CD4-positive, CD25-positive, alpha-beta regulatory T cell (primary cell): ENCODE measurements around the gene BLTP2. TPM values are rescaled to one million over a fixed set of nuclear protein-coding genes. Genes with fewer than 3 reads are reported as not detected.

Source experiments
- ATAC-seq, 2 donors: fragments of 150-1000 bp; cut with Tn5 transposase; one replicate each; pipeline ENCODE4 v1.10.0; 2021; ENCODE audit warnings: low read depth in 2 of 2, moderate number of reproducible peaks in 2 of 2, moderate library complexity in 1 of 2
- DNase-seq, 3 donors: peaks; one replicate each; pipeline versions ENCODE4 v3.0.0 to v3.0.0-alpha.2; 2012 to 2022; ENCODE audit warnings: mixed read lengths in 1 of 3
- H3K27ac ChIP-seq: one replicate; pipeline ENCODE4 v1.7.0; 2013; ENCODE audit warnings: mild to moderate bottlenecking, low read length; ENCODE audit not compliant: insufficient read depth, poor library complexity, severe bottlenecking
- H3K27me3 ChIP-seq: one replicate; pipeline ENCODE4 v1.7.0; 2013; ENCODE audit warnings: low read length; ENCODE audit not compliant: control insufficient read depth, insufficient read depth
- H3K36me3 ChIP-seq: one replicate; pipeline ENCODE4 v1.7.0; 2013; ENCODE audit warnings: mild to moderate bottlenecking, low read length, moderate library complexity; ENCODE audit not compliant: control insufficient read depth, insufficient read depth
- H3K4me1 ChIP-seq: 2 replicates; pipeline ENCODE4 v1.7.0; 2013; ENCODE audit warnings: mild to moderate bottlenecking, low read length; ENCODE audit not compliant: insufficient read depth, control insufficient read depth, poor library complexity, severe bottlenecking
- H3K4me3 ChIP-seq: one replicate; pipeline ENCODE4 v1.7.0; 2013; ENCODE audit warnings: low read depth, mild to moderate bottlenecking, low read length, moderate library complexity
- H3K9me3 ChIP-seq, 2 experiments: 1 replicate in 1 of 2; 2 replicates in 1 of 2; pipeline ENCODE4 v1.7.0; 2013; ENCODE audit warnings: low read length in 2 of 2, mild to moderate bottlenecking in 1 of 2, moderate library complexity in 1 of 2; ENCODE audit not compliant: control insufficient read depth in 2 of 2
- H3K27ac Mint-ChIP-seq, 3 donors: one replicate each; pipeline ENCODE4 v1.8.0; 2020 to 2022; ENCODE audit warnings: mild to moderate bottlenecking in 3 of 3, mixed read lengths in 3 of 3, moderate library complexity in 2 of 3
- H3K27me3 Mint-ChIP-seq: one replicate; pipeline ENCODE4 v1.8.0; 2022; ENCODE audit warnings: mild to moderate bottlenecking, mixed read lengths
- H3K36me3 Mint-ChIP-seq: one replicate; pipeline ENCODE4 v1.8.0; 2020; ENCODE audit warnings: mixed read lengths
- H3K4me1 Mint-ChIP-seq, 4 donors: one replicate each; pipeline ENCODE4 v1.8.0; 2020 to 2022; ENCODE audit warnings: mixed read lengths in 4 of 4, mild to moderate bottlenecking in 1 of 4
- H3K4me3 Mint-ChIP-seq, 4 donors: one replicate each; pipeline ENCODE4 v1.8.0; 2020 to 2022; ENCODE audit warnings: mild to moderate bottlenecking in 4 of 4, mixed read lengths in 4 of 4, moderate library complexity in 3 of 4
- H3K9me3 Mint-ChIP-seq, 7 donors: one replicate each; pipeline ENCODE4 v1.8.0; 2020 to 2022; ENCODE audit warnings: mixed read lengths in 7 of 7, mild to moderate bottlenecking in 3 of 7, moderate library complexity in 2 of 7
- polyA plus RNA-seq, 4 donors: library from polyadenylated mRNA; unstranded; fragments of 300-500 nt; fragmentation: Illumina TruSeq; gene quantifications; one replicate each; pipeline ENCODE4 v1.2.3, GENCODE V29; 2021
- total RNA-seq: library from RNA; stranded (reverse); gene quantifications from one replicate; pipeline ENCODE4 v1.2.3, GENCODE V29; 2022

BLTP2 gene
- total and polyA plus RNA-seq, 5 donors from 2014 or later = 30.7 to 149 (median 34.4) TPM

- Mint-ChIP-seq H3K27ac (peak overlapping the region in 1 of 3 donors; percentile 5), H3K36me3 (peaks cover 56% of the 10 kb centered on the region), H3K4me3 (peak overlapping the region in 1 of 4 donors; percentile 34), H3K9me3 (no peaks in the 10 kb centered on the region), H3K27me3 (no peaks in the 10 kb centered on the region), H3K4me1 (peaks cover 0 to 8% (median 4%) of the 10 kb centered on the region in 4 donors)
- H3K27me3 ChIP-seq = no peaks in the 10 kb centered on the region
- ATAC-seq (no peak), DNase-seq (peak in 2 of 3 donors; percentile 2 to 40)
- H3K36me3 ChIP-seq = peaks cover 90% of the 10 kb centered on the region
- no peak overlapping the region for H3K27ac ChIP-seq
- H3K4me1 ChIP-seq = no peaks in the 10 kb centered on the region
- no peak overlapping the region for H3K4me3 ChIP-seq
- no peaks in the 10 kb centered on the region for H3K9me3 ChIP-seq
Measured at GRCh38 chr17:28675980-28676379, 31.0 kb upstream of the BLTP2 start.

GRCh38 chr17:28675490-28675889, 30.5 kb upstream of the BLTP2 start:
- Mint-ChIP-seq H3K4me1 (peaks cover 0 to 10% (median 5%) of the 10 kb centered on the region in 4 donors), H3K27me3 (no peaks in the 10 kb centered on the region), H3K36me3 (peaks cover 58% of the 10 kb centered on the region), H3K27ac (no peak overlapping the region), H3K4me3 (no peak overlapping the region), H3K9me3 (no peaks in the 10 kb centered on the region)
- Histone ChIP-seq H3K4me1 (no peaks in the 10 kb centered on the region), H3K36me3 (peaks cover 88% of the 10 kb centered on the region), H3K9me3 (no peaks in the 10 kb centered on the region), H3K4me3 (no peak overlapping the region), H3K27ac (no peak overlapping the region), H3K27me3 (no peaks in the 10 kb centered on the region)
- ATAC-seq (no peak), DNase-seq (no peak)

GRCh38 chr17:28669918-28670317, 25.0 kb upstream of the BLTP2 start:
- H3K27ac ChIP-seq = no peak overlapping the region
- no peak overlapping the region for H3K4me3 ChIP-seq
- no peaks in the 10 kb centered on the region for H3K27me3 ChIP-seq
- peaks cover 70% of the 10 kb centered on the region for H3K36me3 ChIP-seq
- Mint-ChIP-seq H3K36me3 (peaks cover 44% of the 10 kb centered on the region), H3K27ac (peak overlapping the region in 1 of 3 donors; percentile 23), H3K4me3 (no peak overlapping the region), H3K9me3 (no peaks in the 10 kb centered on the region), H3K4me1 (peaks cover 2 to 35% (median 30%) of the 10 kb centered on the region in 4 donors), H3K27me3 (no peaks in the 10 kb centered on the region)
- H3K9me3 ChIP-seq = no peaks in the 10 kb centered on the region
- DNase-seq (no peak), ATAC-seq (no peak)
- peaks cover 9% of the 10 kb centered on the region for H3K4me1 ChIP-seq

- Mint-ChIP-seq H3K27ac (peak overlapping the region in 2 of 3 donors; percentile 6 to 70), H3K9me3 (no peaks in the 10 kb centered on the region), H3K4me1 (peaks cover 18 to 51% (median 47%) of the 10 kb centered on the region in 4 donors), H3K36me3 (peaks cover 30% of the 10 kb centered on the region), H3K27me3 (no peaks in the 10 kb centered on the region), H3K4me3 (no peak overlapping the region)
- no peak for ATAC-seq
- Histone ChIP-seq H3K27me3 (no peaks in the 10 kb centered on the region), H3K9me3 (no peaks in the 10 kb centered on the region), H3K27ac (no peak overlapping the region), H3K4me1 (peaks cover 22% of the 10 kb centered on the region), H3K4me3 (peak overlapping the region; percentile 3), H3K36me3 (peaks cover 52% of the 10 kb centered on the region)
- DNase-seq = no peak
Measured at GRCh38 chr17:28667870-28668269, 22.9 kb upstream of the BLTP2 start.

GRCh38 chr17:28665994-28666393, 21.0 kb upstream of the BLTP2 start:
- Histone ChIP-seq H3K4me1 (peaks cover 35% of the 10 kb centered on the region), H3K36me3 (peaks cover 36% of the 10 kb centered on the region), H3K27ac (no peak overlapping the region), H3K4me3 (no peak overlapping the region), H3K27me3 (no peaks in the 10 kb centered on the region), H3K9me3 (no peaks in the 10 kb centered on the region)
- no peak for DNase-seq
- H3K36me3 Mint-ChIP-seq = peaks cover 18% of the 10 kb centered on the region
- peaks cover 24 to 64% (median 55%) of the 10 kb centered on the region in 4 donors for H3K4me1 Mint-ChIP-seq
- peak overlapping the region in 1 of 3 donors; percentile 11 for H3K27ac Mint-ChIP-seq
- no peaks in the 10 kb centered on the region for H3K9me3 Mint-ChIP-seq
- peak overlapping the region in 1 of 4 donors; percentile 74 for H3K4me3 Mint-ChIP-seq
- ATAC-seq = no peak
- no peaks in the 10 kb centered on the region for H3K27me3 Mint-ChIP-seq

GRCh38 chr17:28663723-28664122, 18.8 kb upstream of the BLTP2 start:
- peak overlapping the region in 2 of 3 donors; percentile 100 for H3K27ac Mint-ChIP-seq
- peaks cover 45% of the 10 kb centered on the region for H3K4me1 ChIP-seq
- H3K36me3 ChIP-seq = peaks cover 26% of the 10 kb centered on the region
- H3K27me3 Mint-ChIP-seq = no peaks in the 10 kb centered on the region
- no peaks in the 10 kb centered on the region for H3K9me3 Mint-ChIP-seq
- no peak for DNase-seq
- H3K4me1 Mint-ChIP-seq = peaks cover 24 to 73% (median 62%) of the 10 kb centered on the region in 4 donors
- no peak for ATAC-seq
- H3K4me3 ChIP-seq = peak overlapping the region; percentile 79
- peak overlapping the region; percentile 99 to 100 (median 100) for H3K4me3 Mint-ChIP-seq
- no peak overlapping the region for H3K27ac ChIP-seq
- no peaks in the 10 kb centered on the region for H3K27me3 ChIP-seq
- no peaks in the 10 kb centered on the region for H3K9me3 ChIP-seq
- peaks cover 15% of the 10 kb centered on the region for H3K36me3 Mint-ChIP-seq

- Mint-ChIP-seq H3K27me3 (no peaks in the 10 kb centered on the region), H3K36me3 (peaks cover 6% of the 10 kb centered on the region), H3K4me1 (peaks cover 24 to 69% (median 52%) of the 10 kb centered on the region in 4 donors), H3K4me3 (peak overlapping the region; percentile 99 to 100 (median 100)), H3K27ac (peak overlapping the region; percentile 100), H3K9me3 (no peaks in the 10 kb centered on the region)
- Histone ChIP-seq H3K27me3 (no peaks in the 10 kb centered on the region), H3K36me3 (peaks cover 20% of the 10 kb centered on the region), H3K9me3 (no peaks in the 10 kb centered on the region), H3K4me1 (peaks cover 45% of the 10 kb centered on the region), H3K27ac (peak overlapping the region; percentile 99), H3K4me3 (peak overlapping the region; percentile 79)
- DNase-seq (no peak), ATAC-seq (no peak)
Measured at GRCh38 chr17:28662527-28662829, 17.5 kb upstream of the BLTP2 start.
